ENCODE measurements around the gene MAPKAP1. TPM values are rescaled to one million over a fixed set of nuclear protein-coding genes. Genes with fewer than 3 reads are reported as not detected.

The MAPKAP1 gene
- total RNA-seq, 1 donor from 2014 or later = 62.9 TPM

DNA sequence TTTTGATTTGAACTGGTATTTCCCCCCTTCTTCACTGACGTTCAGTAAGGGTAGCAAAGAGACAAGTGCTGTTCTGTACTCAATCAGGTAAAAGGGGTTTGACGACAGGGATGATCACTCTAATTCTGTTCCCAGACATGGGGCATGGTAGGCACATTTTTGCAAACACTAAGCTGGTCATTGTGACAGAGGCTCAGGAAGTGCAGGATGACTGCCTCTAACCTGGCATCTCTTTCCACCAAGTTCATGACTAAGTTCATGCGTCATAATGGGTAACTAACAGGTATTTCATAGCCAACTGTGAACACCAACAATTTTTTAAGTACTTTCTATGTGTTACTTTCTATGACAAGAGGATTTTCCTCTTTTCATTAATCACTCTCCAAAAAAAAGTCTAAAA is 166.5 kb downstream of the MAPKAP1 start:
- H3K4me3 Mint-ChIP-seq = no peak overlapping the region
- H3K36me3 Mint-ChIP-seq = no peaks in the 10 kb centered on the region
- no peak for DNase-seq (ENCODE audit: low spot score in 2 of 2, unreplicated experiment in 2 of 2)
- H3K4me1 Mint-ChIP-seq = peaks cover 63% of the 10 kb centered on the region
- no peaks in the 10 kb centered on the region for H3K27me3 Mint-ChIP-seq (ENCODE audit: low read depth)
- H3K9me3 Mint-ChIP-seq = no peaks in the 10 kb centered on the region
- TF ChIP-seq, protein P1, sequence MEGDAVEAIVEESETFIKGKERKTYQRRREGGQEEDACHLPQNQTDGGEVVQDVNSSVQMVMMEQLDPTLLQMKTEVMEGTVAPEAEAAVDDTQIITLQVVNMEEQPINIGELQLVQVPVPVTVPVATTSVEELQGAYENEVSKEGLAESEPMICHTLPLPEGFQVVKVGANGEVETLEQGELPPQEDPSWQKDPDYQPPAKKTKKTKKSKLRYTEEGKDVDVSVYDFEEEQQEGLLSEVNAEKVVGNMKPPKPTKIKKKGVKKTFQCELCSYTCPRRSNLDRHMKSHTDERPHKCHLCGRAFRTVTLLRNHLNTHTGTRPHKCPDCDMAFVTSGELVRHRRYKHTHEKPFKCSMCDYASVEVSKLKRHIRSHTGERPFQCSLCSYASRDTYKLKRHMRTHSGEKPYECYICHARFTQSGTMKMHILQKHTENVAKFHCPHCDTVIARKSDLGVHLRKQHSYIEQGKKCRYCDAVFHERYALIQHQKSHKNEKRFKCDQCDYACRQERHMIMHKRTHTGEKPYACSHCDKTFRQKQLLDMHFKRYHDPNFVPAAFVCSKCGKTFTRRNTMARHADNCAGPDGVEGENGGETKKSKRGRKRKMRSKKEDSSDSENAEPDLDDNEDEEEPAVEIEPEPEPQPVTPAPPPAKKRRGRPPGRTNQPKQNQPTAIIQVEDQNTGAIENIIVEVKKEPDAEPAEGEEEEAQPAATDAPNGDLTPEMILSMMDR (IDR thresholded peaks at IDR 0.05; ENCODE audit: unreplicated experiment) = no peak
- peak overlapping the region; percentile 45 for H3K27ac Mint-ChIP-seq

DNA sequence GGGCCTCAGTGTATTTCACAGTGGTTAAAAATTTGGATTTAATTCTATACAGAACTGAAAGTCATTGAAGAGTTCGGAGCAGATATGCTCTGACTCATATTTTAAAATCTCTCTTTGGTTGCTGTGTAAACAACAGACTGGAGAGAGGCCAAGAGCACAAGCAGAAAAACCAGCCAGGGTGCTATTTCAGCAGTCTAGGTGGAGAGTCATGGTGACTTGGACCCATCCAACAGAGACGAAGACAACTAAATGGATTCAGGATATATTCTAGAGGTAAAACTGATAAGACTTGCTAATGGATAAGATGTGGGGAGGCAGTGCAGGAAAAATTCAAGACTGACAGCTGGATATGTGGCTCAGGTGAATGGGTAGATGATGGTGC is 168.9 kb downstream of the MAPKAP1 start:
- Mint-ChIP-seq H3K27me3 (ENCODE audit: low read depth) (no peaks in the 10 kb centered on the region), H3K4me3 (no peak overlapping the region), H3K36me3 (no peaks in the 10 kb centered on the region), H3K4me1 (peaks cover 46% of the 10 kb centered on the region), H3K27ac (peak overlapping the region; percentile 79), H3K9me3 (no peaks in the 10 kb centered on the region)
- DNase-seq (ENCODE audit: low spot score in 2 of 2, unreplicated experiment in 2 of 2) = no peak
- TF ChIP-seq, protein P1 (IDR thresholded peaks at IDR 0.05; ENCODE audit: unreplicated experiment) = no peak

DNA sequence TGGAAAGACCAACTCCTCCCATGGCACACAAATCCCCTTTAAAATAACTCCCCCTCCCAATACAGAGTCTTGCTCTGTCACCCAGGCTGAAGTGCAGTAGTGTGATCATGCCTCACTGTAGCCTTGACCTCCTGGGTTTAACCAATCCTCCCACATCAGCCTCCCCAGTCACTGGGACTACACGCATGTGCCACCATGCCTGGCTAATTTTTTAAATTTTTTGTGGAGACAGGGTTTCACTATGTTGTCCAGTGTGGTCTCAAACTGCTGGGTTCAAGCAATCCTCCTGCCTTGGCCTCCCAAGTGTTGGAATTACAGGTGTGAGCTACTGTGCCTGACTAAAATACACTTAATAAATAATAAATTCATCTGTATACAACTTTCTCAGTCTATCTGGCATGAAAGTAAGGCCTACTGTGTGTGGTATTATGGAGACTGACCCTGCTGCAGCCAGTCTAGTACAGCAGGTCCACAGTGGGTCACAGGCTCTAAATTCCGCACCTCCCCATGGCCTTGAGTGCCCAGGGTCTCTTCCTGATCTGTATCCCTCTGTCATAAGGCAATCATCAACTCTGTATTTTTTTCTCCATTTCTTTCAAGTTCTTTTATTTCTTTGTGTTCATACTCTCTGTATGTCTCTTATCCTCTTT is 169.4 kb downstream of the MAPKAP1 start:
- TF ChIP-seq, protein P1 (IDR thresholded peaks at IDR 0.05; ENCODE audit: unreplicated experiment) = no peak
- no peaks in the 10 kb centered on the region for H3K36me3 Mint-ChIP-seq
- no peaks in the 10 kb centered on the region for H3K27me3 Mint-ChIP-seq (ENCODE audit: low read depth)
- peak overlapping the region; percentile 79 for H3K27ac Mint-ChIP-seq
- H3K9me3 Mint-ChIP-seq = no peaks in the 10 kb centered on the region
- no peak overlapping the region for H3K4me3 Mint-ChIP-seq
- no peak for DNase-seq (ENCODE audit: low spot score in 2 of 2, unreplicated experiment in 2 of 2)
- H3K4me1 Mint-ChIP-seq = peaks cover 41% of the 10 kb centered on the region

DNA sequence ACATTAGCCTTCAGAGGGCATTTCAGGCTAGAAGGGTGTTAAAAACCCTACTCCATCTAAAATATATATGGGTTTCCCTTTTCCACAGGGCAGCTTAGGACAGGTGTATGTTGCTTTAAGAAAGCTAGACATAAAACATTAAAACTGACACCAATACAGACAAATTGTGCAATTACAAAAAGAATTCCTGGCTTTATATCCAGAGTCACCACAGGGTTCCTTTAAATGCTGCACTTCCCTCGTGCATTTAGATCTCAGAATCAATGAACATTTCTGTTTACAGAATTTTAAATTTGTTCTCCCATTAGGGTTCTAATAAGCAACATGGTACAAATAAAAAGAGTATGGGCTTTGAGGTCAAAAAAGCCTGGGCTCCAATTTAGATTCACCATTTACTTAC is 170.2 kb downstream of the MAPKAP1 start:
- DNase-seq (ENCODE audit: low spot score in 2 of 2, unreplicated experiment in 2 of 2) = no peak
- Mint-ChIP-seq H3K27me3 (ENCODE audit: low read depth) (no peaks in the 10 kb centered on the region), H3K27ac (no peak overlapping the region), H3K4me1 (peaks cover 34% of the 10 kb centered on the region), H3K9me3 (no peaks in the 10 kb centered on the region), H3K36me3 (no peaks in the 10 kb centered on the region), H3K4me3 (no peak overlapping the region)
- TF ChIP-seq, protein P1 (IDR thresholded peaks at IDR 0.05; ENCODE audit: unreplicated experiment) = no peak

DNA sequence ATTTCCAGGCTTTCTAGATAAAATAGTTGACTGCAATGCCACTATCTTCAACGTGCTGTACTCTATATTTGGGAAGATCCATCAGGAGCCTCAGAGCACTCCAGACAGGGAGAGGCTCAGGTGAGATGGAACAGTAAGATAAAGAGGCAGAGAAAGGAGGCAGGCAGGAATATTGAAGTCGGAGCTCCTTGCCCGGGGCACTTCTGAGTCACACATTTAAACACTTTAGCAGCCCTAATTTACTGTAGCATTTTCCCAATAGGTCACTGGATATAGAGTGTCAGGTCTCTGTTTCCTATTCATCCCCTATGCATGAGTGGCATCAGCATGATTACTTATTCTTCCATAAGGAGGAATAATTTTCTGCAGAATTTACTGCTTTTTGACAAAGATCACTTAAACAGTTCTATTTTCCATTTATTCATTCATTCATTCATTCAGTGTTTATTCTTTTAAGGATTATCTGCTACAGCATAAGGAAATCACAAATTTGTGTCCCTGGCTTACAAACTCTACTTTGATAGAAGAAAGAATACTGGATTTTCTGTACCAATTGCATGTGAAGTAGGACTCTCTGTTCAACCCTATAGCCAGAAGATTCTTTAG is 170.7 kb downstream of the MAPKAP1 start:
- no peak overlapping the region for H3K4me3 Mint-ChIP-seq
- H3K27me3 Mint-ChIP-seq (ENCODE audit: low read depth) = no peaks in the 10 kb centered on the region
- peaks cover 30% of the 10 kb centered on the region for H3K4me1 Mint-ChIP-seq
- TF ChIP-seq, protein P1 (IDR thresholded peaks at IDR 0.05; ENCODE audit: unreplicated experiment) = no peak
- H3K9me3 Mint-ChIP-seq = no peaks in the 10 kb centered on the region
- H3K36me3 Mint-ChIP-seq = no peaks in the 10 kb centered on the region
- no peak for DNase-seq (ENCODE audit: low spot score in 2 of 2, unreplicated experiment in 2 of 2)
- no peak overlapping the region for H3K27ac Mint-ChIP-seq
